GM19463 (cell line): ENCODE results near the gene MDH2.
"Not testable (repeated sequence)": the region's sequence is repeated elsewhere in the genome, so short reads cannot be mapped to it uniquely, and the experiment has no call there.

ENCODE experiments used
- ATAC-seq: cut with Tn5 transposase; IDR thresholded peaks from one replicate; pipeline ENCODE4 v1.9.1; 2021; ENCODE audit warnings: mild to moderate bottlenecking, moderate library complexity; ENCODE audit not compliant: unreplicated experiment

Gene MDH2

DNA sequence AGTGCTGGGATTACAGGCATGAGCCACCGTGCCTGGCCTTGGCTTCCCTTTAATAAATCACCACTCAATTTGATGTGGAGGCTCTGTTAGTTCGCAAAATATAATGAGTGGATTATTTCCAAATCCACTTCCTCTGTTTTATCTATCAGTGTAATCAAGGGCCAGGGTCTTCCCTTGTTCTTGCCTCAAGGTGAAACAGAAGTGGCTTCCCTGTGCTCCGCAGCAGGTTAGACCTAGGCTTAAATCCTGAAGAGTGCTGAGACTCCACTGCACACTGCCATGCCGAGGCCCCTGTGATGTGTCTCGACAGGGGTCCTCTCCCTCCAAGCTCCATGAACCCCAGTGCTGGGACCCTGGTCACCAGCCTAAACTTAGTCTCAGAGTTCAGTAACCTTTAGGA lies 59.0 kb downstream of the MDH2 start:
- ATAC-seq = no peak

DNA sequence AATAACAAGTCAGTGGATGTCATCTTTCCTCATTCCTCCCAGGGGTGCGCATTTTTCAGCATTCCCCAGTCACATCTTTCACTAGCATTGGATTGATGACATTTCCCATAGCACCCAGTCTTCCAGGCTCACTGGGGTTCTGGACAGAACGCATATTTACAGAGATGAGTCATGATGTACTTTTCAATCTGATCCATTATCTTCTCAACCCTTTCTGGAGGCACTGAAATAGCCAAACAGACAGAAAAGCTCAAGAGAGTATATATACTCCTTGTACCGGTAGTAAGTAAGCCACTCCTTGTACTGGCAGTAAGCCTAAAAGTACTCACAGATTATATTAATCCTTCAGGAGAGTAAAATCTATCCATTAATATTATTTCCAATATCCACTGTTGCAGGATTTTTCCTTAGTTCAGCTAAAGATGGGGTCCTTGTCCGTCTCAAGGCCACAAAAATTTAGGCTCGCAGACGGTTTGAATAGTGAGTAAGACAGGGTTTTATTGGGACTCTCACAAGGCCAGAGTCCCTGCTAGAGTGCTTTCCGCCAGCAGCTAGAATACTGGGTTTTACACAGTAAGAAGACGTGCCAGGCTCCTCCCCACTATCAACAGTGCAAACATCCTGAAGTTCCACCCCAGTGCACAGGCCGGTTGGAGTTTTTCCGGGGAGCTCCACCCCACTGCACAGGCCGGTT lies 60.8 kb downstream of the MDH2 start:
- ATAC-seq = no peak

DNA sequence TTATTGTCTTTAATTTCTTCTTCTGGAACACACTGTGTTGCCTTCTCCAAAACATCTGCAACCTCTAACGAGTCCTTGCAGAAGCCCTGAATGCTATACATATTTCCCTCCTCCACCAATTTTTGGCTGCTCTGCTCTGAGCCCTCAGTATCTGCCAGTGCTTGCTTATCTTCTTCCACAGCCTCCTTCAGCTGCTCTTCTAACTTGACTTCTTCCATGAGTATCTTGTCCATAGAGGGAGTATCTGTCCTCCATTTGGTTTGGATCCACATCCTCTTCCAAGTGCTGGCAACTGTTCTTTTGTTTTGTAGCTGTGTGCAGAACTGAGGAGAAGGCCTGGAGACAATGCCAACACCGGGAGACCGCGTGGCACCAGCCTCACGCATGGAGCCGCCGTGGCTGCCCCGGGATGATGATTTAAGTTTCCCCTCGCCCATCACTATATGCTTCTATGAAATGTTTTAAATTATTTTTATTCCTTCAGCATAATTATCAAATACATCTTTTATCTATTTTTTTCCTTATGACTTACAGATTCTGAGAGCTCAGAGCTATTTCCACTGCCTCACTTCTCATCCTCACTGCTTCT lies 65.2 kb downstream of the MDH2 start:
- ATAC-seq = not testable (repeated sequence)

DNA sequence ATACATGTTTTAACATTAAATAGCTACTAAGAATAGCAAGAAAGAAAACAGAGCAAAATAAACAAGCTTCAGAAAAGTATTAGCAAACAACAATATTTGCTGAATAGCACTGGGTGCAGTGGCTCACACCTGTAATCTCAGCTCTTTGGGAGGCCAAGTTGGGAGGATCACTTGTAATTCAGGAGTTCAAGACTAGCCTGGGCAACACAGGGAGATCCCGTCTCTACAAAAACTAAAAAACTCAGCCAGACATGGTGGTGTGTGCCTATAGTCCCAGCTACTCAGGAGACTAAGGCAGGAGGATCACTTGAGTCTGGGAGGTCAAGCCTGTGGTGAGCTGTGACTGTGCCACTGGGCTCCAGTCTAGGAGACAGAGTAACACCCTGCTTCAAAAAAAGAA lies 66.8 kb downstream of the MDH2 start:
- ATAC-seq = not testable (repeated sequence)
